HG02642 (cell line): Measurements from ENCODE around the gene NACA2.
"Not testable (repeated sequence)": the region's sequence is repeated elsewhere in the genome, so short reads cannot be mapped to it uniquely, and the experiment has no call there.

Source experiments
- ATAC-seq: cut with Tn5 transposase; IDR thresholded peaks from one replicate; pipeline ENCODE4 v1.9.1; 2021; ENCODE audit warnings: mild to moderate bottlenecking; ENCODE audit not compliant: unreplicated experiment, poor library complexity

The NACA2 gene

GRCh38 chr17:61591018-61591417 is at the start of gene NACA2:
Gene NACA2 (minus strand): TSS chr17:61591219. CDS start chr17:61591180, 39 bp downstream.
- ATAC-seq: no peak

GRCh38 chr17:61639818-61640217 is 48.8 kb upstream of the NACA2 start:
- ATAC-seq: no peak

GRCh38 chr17:61638087-61638486 is 47.1 kb upstream of the NACA2 start:
- no peak for ATAC-seq

GRCh38 chr17:61635913-61636432 is 45.0 kb upstream of the NACA2 start:
- ATAC-seq: no peak

GRCh38 chr17:61634942-61635538 is 44.0 kb upstream of the NACA2 start:
- ATAC-seq: no peak

- no peak for ATAC-seq
Measured at GRCh38 chr17:61634011-61634539, 43.1 kb upstream of the NACA2 start.

GRCh38 chr17:61632826-61633225 is 41.8 kb upstream of the NACA2 start:
- no peak for ATAC-seq

GRCh38 chr17:61631800-61632199 is 40.8 kb upstream of the NACA2 start:
- no peak for ATAC-seq

GRCh38 chr17:61628158-61628557 is 37.1 kb upstream of the NACA2 start:
- ATAC-seq: not testable (repeated sequence)

- no peak for ATAC-seq
Measured at GRCh38 chr17:61627658-61628057, 36.6 kb upstream of the NACA2 start.

- ATAC-seq: no peak
Measured at GRCh38 chr17:61627125-61627524, 36.1 kb upstream of the NACA2 start.

- no peak for ATAC-seq
Measured at GRCh38 chr17:61625564-61625963, 34.5 kb upstream of the NACA2 start.

GRCh38 chr17:61624951-61625350 is 33.9 kb upstream of the NACA2 start:
- ATAC-seq: no peak

GRCh38 chr17:61621317-61621716 is 30.3 kb upstream of the NACA2 start:
- no peak for ATAC-seq

GRCh38 chr17:61619953-61620352 is 28.9 kb upstream of the NACA2 start:
- no peak for ATAC-seq

- no peak for ATAC-seq
Measured at GRCh38 chr17:61619493-61619892, 28.5 kb upstream of the NACA2 start.

GRCh38 chr17:61618950-61619349 is 27.9 kb upstream of the NACA2 start:
- ATAC-seq: no peak

- no peak for ATAC-seq
Measured at GRCh38 chr17:61617330-61617729, 26.3 kb upstream of the NACA2 start.

- ATAC-seq: no peak
Measured at GRCh38 chr17:61616783-61617182, 25.8 kb upstream of the NACA2 start.

- no peak for ATAC-seq
Measured at GRCh38 chr17:61614219-61614618, 23.2 kb upstream of the NACA2 start.

- no peak for ATAC-seq
Measured at GRCh38 chr17:61611323-61611722, 20.3 kb upstream of the NACA2 start.

- ATAC-seq: no peak
Measured at GRCh38 chr17:61605692-61606091, 14.7 kb upstream of the NACA2 start.
